Measurements from ENCODE around the gene UBA7. TPM values are rescaled to one million over a fixed set of nuclear protein-coding genes. Genes with fewer than 3 reads are reported as not detected.

The UBA7 gene
- total and polyA plus RNA-seq, 4 donors, result 16.3 to 42.9 (median 28.4) TPM

DNA sequence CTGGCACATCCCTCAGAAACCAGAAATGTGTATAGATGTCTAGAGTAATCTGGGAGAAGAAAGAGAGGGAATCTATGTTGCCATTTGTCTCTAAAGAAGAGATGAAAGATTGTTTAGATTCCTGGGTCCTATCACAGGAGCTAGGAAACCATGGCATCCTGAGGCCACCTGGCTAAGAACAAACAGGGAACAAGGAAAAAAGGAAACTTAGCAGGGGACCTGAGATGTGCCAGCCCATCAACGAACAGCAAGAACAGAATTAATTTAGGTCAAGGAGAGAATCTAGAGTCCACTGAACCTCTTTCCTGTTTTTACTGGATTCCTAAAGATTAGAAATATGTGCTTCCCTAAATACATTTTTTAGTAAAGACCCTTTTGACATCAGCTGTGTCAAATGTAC, 57.7 kb downstream of the UBA7 start:
- Histone ChIP-seq H3K27ac (ENCODE audit: low read depth, low read length) (no peak overlapping the region), H3K4me1 (ENCODE audit: control insufficient read depth, insufficient read depth, low read length) (no peaks in the 10 kb centered on the region), H3K36me3 (ENCODE audit: control insufficient read depth, insufficient read depth, low read length) (no peaks in the 10 kb centered on the region), H3K9me3 (ENCODE audit: control insufficient read depth, insufficient read depth, low read length) (no peaks in the 10 kb centered on the region), H3K27me3 (ENCODE audit: control insufficient read depth, insufficient read depth, low read length) (no peaks in the 10 kb centered on the region), H3K4me3 (ENCODE audit: low read depth, low read length) (no peak overlapping the region)
- DNase-seq (ENCODE audit: low read depth in 4 of 6, low spot score in 6 of 6), result no peak
- WGBS (ENCODE audit: insufficient coverage), result no CpG with 5 or more reads among the region's 1 CpG

Small RNAs within 50 kb of the gene (small RNA-seq; reads per million reads assigned to genes)
- gene COX6CP14 (ENCODE audit: low replicate concordance) (not detected), gene RN7SL217P (ENCODE audit: low replicate concordance) (not detected)

Other genes with a start within 250 kb of the UBA7 start
- gene APEH, start 139.6 kb downstream of the UBA7 start, total RNA-seq, result 100 to 1,000 TPM in 1 of 2 donors, 10 to 100 TPM in 1; 68.3 to 100 TPM
- 100 to 1,000 TPM; 109 to 116 TPM for gene APEH, start 139.6 kb downstream of the UBA7 start, polyA plus RNA-seq (ENCODE audit: insufficient read length in 2 of 2)
- 10 to 100 TPM; 10.7 to 31.6 TPM for gene MST1, start 124.5 kb downstream of the UBA7 start, total RNA-seq
- 10 to 100 TPM; 56.5 to 62.6 TPM for gene MST1, start 124.5 kb downstream of the UBA7 start, polyA plus RNA-seq (ENCODE audit: insufficient read length in 2 of 2)
- 10 to 100 TPM; 24.8 to 25.0 TPM for gene RNF123, start 124.4 kb downstream of the UBA7 start, total RNA-seq
- gene RNF123, start 124.4 kb downstream of the UBA7 start, polyA plus RNA-seq (ENCODE audit: insufficient read length in 2 of 2), result 10 to 100 TPM; 47.1 to 55.9 TPM
- under 1 TPM in 1 of 2 donors, not detected in 1; 0.30 TPM for gene AMIGO3, start 94.3 kb downstream of the UBA7 start, total RNA-seq
- gene AMIGO3, start 94.3 kb downstream of the UBA7 start, polyA plus RNA-seq (ENCODE audit: insufficient read length in 2 of 2), result 1 to 10 TPM; 2.2 to 3.3 TPM
- 10 to 100 TPM in 1 of 2 donors, 1 to 10 TPM in 1; 9.7 to 20.8 TPM for gene GMPPB, start 90.0 kb downstream of the UBA7 start, total RNA-seq
- 10 to 100 TPM; 16.5 to 22.3 TPM for gene GMPPB, start 90.0 kb downstream of the UBA7 start, polyA plus RNA-seq (ENCODE audit: insufficient read length in 2 of 2)
- gene IP6K1, start 27.4 kb downstream of the UBA7 start, total RNA-seq, result 10 to 100 TPM; 30.2 to 49.1 TPM
- 10 to 100 TPM; 55.7 to 65.9 TPM for gene IP6K1, start 27.4 kb downstream of the UBA7 start, polyA plus RNA-seq (ENCODE audit: insufficient read length in 2 of 2)
- gene CDHR4, start 14.1 kb downstream of the UBA7 start, total RNA-seq, result under 1 TPM; 0.10 to 0.28 TPM
- gene CDHR4, start 14.1 kb downstream of the UBA7 start, polyA plus RNA-seq (ENCODE audit: insufficient read length in 2 of 2), result under 1 TPM; 0.47 to 0.59 TPM
- gene INKA1, start 10.7 kb downstream of the UBA7 start, total RNA-seq, result 1 to 10 TPM; 5.6 to 7.6 TPM
- gene INKA1, start 10.7 kb downstream of the UBA7 start, polyA plus RNA-seq (ENCODE audit: insufficient read length in 2 of 2), result 1 to 10 TPM; 6.9 to 7.6 TPM
- gene TRAIP, start 42.6 kb upstream of the UBA7 start, total RNA-seq, result 1 to 10 TPM; 2.4 to 5.9 TPM
- 1 to 10 TPM; 7.1 to 7.8 TPM for gene TRAIP, start 42.6 kb upstream of the UBA7 start, polyA plus RNA-seq (ENCODE audit: insufficient read length in 2 of 2)
- 10 to 100 TPM; 17.1 to 54.0 TPM for gene CAMKV, start 56.0 kb upstream of the UBA7 start, total RNA-seq
- 100 to 1,000 TPM in 1 of 2 donors, 10 to 100 TPM in 1; 94.3 to 115 TPM for gene CAMKV, start 56.0 kb upstream of the UBA7 start, polyA plus RNA-seq (ENCODE audit: insufficient read length in 2 of 2)
- gene MST1R, start 89.9 kb upstream of the UBA7 start, total RNA-seq, result under 1 TPM; 0.79 to 0.88 TPM
- gene MST1R, start 89.9 kb upstream of the UBA7 start, polyA plus RNA-seq (ENCODE audit: insufficient read length in 2 of 2), result 1 to 10 TPM in 1 of 2 donors, under 1 TPM in 1; 0.63 to 2.5 TPM
- 1 to 10 TPM; 8.0 to 9.7 TPM for gene MON1A, start 115.9 kb upstream of the UBA7 start, total RNA-seq
- gene MON1A, start 115.9 kb upstream of the UBA7 start, polyA plus RNA-seq (ENCODE audit: insufficient read length in 2 of 2), result 10 to 100 TPM; 21.7 to 25.0 TPM
- 100 to 1,000 TPM in 1 of 2 donors, 10 to 100 TPM in 1; 70.1 to 115 TPM for gene RBM6, start 126.2 kb upstream of the UBA7 start, total RNA-seq
- 100 to 1,000 TPM; 143 to 175 TPM for gene RBM6, start 126.2 kb upstream of the UBA7 start, polyA plus RNA-seq (ENCODE audit: insufficient read length in 2 of 2)

Measured in spinal cord (tissue), 10 donors.